Effector memory CD4-positive, alpha-beta T cell (primary cell): ENCODE measurements around the gene RPS6KB2.
"Not testable (repeated sequence)": the region's sequence is repeated elsewhere in the genome, so short reads cannot be mapped to it uniquely, and the experiment has no call there.

Source experiments
- DNase-seq, 3 donors: peaks; one replicate each; pipeline ENCODE4 v3.0.0-alpha.2; 2020
- H3K27ac ChIP-seq: 2 replicates; pipeline ENCODE4 v1.7.0; 2013; ENCODE audit warnings: mild to moderate bottlenecking, low read length, moderate library complexity; ENCODE audit not compliant: insufficient read depth, poor library complexity, severe bottlenecking
- H3K27me3 ChIP-seq: replicated peaks from 2 replicates; pipeline ENCODE4 v1.7.0; 2013; ENCODE audit warnings: mild to moderate bottlenecking, low read length; ENCODE audit not compliant: insufficient read depth, control insufficient read depth, poor library complexity, severe bottlenecking
- H3K36me3 ChIP-seq: 2 replicates; pipeline ENCODE4 v1.7.0; 2013; ENCODE audit warnings: mild to moderate bottlenecking, low read length, moderate library complexity; ENCODE audit not compliant: control insufficient read depth, insufficient read depth
- H3K4me1 ChIP-seq: 2 replicates; pipeline ENCODE4 v1.7.0; 2013; ENCODE audit warnings: low read length, mild to moderate bottlenecking; ENCODE audit not compliant: control insufficient read depth, insufficient read depth, poor library complexity, severe bottlenecking
- H3K4me3 ChIP-seq: 2 replicates; pipeline ENCODE4 v1.7.0; 2013; ENCODE audit warnings: low read length, low read depth, mild to moderate bottlenecking; ENCODE audit not compliant: insufficient read depth, poor library complexity, severe bottlenecking
- H3K9me3 ChIP-seq: 2 replicates; pipeline ENCODE4 v1.7.0; 2013; ENCODE audit warnings: mild to moderate bottlenecking, low read length, moderate library complexity; ENCODE audit not compliant: control insufficient read depth

Gene RPS6KB2

GRCh38 chr11:67455054-67455453, 26.8 kb downstream of the RPS6KB2 start, which contains the start of gene CABP4:
TSS of gene CABP4 (plus strand) at chr11:67455354. CDS start at chr11:67455424, 70 bp downstream.
- no peak within 1 kb of the TSS for H3K27ac ChIP-seq
- no peaks in the 10 kb centered on the region for H3K27me3 ChIP-seq
- H3K4me3 ChIP-seq = no peak within 1 kb of the TSS
- no peaks in the 10 kb centered on the region for H3K4me1 ChIP-seq
- DNase-seq = no peak
- no peaks in the 10 kb centered on the region for H3K36me3 ChIP-seq
- no peaks in the 10 kb centered on the region for H3K9me3 ChIP-seq

DNA sequence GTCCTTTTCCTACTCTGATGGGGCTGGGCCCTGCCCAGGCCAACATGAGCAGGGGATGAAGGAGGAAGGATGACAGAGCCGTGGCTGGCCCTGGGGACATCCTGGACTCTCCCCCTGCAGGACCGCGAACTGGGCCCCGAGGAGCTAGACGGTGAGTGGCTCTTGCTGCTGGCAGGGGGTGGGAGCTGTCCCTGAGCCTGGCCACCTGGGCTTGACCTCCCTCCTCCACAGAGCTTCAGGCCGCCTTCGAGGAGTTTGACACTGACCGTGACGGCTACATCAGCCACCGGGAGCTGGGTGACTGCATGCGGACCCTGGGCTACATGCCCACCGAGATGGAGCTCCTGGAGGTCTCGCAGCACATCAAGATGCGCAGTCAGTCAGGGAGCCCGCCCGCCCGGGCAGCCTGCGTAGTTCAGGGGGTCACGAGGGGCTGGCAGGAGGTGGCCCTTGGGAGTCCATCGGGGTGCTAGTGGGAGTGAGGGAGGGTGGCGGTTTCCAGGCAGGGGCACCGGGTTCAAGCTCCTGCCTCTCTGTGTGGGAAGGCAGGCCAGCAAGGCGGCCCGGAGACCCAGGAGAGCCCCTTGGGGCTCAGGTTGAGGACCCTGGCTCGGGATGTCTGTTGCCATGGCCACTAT, 27.9 kb downstream of the RPS6KB2 start:
- Histone ChIP-seq H3K27me3 (no peaks in the 10 kb centered on the region), H3K36me3 (no peaks in the 10 kb centered on the region), H3K4me1 (no peaks in the 10 kb centered on the region), H3K4me3 (no peak overlapping the region), H3K9me3 (no peaks in the 10 kb centered on the region), H3K27ac (no peak overlapping the region)
- no peak for DNase-seq

- no peak overlapping the region for H3K4me3 ChIP-seq
- DNase-seq = no peak
- H3K4me1 ChIP-seq = no peaks in the 10 kb centered on the region
Measured at GRCh38 chr11:67457453-67457852, 29.2 kb downstream of the RPS6KB2 start.

DNA sequence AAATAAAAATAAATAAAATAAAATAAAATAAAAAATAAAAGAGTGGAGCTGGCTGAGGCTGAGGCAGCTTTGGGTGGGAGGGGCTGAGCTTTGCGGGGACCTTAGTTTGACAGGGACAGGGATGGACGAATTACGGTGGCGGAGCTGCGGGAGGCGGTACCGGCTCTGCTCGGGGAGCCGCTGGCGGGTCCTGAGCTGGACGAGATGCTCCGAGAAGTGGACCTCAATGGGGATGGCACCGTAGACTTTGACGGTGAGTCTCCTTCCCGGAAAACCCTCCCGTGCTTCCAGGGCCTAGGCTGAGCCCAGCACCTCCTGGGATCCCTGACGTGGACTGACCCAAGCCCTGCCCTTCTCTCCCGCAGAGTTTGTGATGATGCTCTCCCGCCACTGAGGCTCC, 30.0 kb downstream of the RPS6KB2 start:
- H3K9me3 ChIP-seq = no peaks in the 10 kb centered on the region
- H3K4me3 ChIP-seq = no peak overlapping the region
- no peaks in the 10 kb centered on the region for H3K27me3 ChIP-seq
- no peak overlapping the region for H3K27ac ChIP-seq
- H3K36me3 ChIP-seq = no peaks in the 10 kb centered on the region
- no peaks in the 10 kb centered on the region for H3K4me1 ChIP-seq
- no peak for DNase-seq

More at GRCh38 chr11:67457453-67457852, 29.2 kb downstream of the RPS6KB2 start:
- Histone ChIP-seq H3K36me3 (no peaks in the 10 kb centered on the region), H3K9me3 (no peaks in the 10 kb centered on the region), H3K27me3 (no peaks in the 10 kb centered on the region), H3K27ac (no peak overlapping the region)

DNA sequence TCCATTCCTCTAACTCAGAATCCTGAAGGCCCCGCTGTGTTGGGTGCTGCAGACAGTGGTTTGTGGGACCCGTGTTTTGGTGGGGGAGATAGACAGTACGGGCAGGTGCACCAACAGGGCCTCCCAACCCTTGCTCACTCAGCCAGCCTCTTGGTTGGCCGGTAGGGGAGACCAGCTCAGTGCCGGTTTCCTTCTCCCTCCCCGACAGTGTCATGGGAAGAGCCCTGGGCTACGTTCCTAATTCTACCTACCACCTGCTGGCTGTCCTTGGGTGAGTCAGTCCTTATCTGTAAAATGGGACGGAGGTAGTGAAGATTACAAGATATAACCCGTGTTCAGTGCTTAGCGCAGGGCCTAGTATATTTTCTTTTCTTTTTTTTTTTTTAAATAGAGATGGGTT, 34.9 kb downstream of the RPS6KB2 start:
- no peaks in the 10 kb centered on the region for H3K27me3 ChIP-seq
- H3K27ac ChIP-seq = no peak overlapping the region
- H3K4me3 ChIP-seq = no peak overlapping the region
- no peaks in the 10 kb centered on the region for H3K36me3 ChIP-seq
- H3K9me3 ChIP-seq = no peaks in the 10 kb centered on the region
- no peak for DNase-seq
- H3K4me1 ChIP-seq = peaks cover 32% of the 10 kb centered on the region

GRCh38 chr11:67463680-67464410, 35.6 kb downstream of the RPS6KB2 start:
- Histone ChIP-seq H3K27ac (peak overlapping the region; percentile 86), H3K4me1 (peaks cover 38% of the 10 kb centered on the region), H3K36me3 (no peaks in the 10 kb centered on the region), H3K4me3 (peak overlapping the region; percentile 42), H3K27me3 (no peaks in the 10 kb centered on the region), H3K9me3 (no peaks in the 10 kb centered on the region)
- DNase-seq = no peak

DNA sequence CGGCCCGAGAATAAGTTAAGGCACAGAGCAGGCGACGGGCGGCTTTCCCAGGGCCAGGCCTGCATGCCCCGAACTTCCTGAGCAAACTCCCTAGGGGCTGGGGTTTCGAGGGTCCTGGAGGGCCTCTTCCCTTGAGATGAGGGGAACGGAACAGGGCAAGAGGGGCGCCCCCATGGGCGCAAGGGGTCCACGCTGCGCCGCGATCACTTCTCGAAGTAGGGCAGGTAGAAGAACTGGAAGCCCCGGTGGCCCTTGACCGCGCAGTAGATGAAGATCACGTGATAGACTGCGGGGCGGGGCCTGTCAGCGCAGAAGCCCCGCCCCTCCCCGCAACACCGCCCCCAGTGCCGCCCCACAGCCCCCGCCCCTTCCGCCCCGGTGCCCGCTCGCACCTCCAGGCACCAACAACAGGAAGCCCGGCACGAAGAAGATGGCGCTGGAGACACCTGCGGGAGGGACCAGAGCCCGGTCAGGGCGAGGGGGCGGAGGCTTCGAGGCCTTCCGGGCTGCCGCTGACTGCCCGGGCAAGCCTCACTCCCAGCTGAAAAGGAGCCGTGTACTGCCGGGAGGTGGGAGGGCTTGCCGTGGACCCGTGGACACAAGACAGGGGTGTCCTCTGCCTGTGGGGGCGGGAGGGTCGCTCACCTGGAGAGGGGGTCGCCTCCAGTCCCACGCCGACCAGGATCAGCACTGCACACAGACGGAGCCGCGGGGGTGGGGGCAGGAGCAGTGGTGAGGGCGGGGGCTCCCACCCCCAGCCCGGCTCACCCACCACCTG, 36.3 kb downstream of the RPS6KB2 start:
- peak; percentile 87 to 94 (median 92) for DNase-seq
- peak overlapping the region; percentile 86 for H3K27ac ChIP-seq

DNA sequence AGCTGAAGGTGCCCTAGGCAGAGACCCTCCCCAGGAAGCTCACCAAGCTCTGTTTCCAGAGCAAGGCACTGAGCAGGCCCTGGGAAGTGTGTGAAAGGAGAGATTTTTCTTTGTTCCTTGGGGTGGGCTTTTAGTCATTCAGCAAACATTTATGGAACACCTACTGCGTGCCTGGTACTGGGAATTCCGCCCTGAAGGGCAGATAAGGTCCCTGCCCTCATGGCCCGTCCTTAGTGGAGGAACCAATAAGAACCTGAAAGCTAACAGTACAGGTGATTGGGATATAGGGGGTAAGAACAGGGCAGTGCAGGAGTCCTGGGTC, 36.9 kb downstream of the RPS6KB2 start:
- peaks cover 42% of the 10 kb centered on the region for H3K4me1 ChIP-seq
- H3K4me3 ChIP-seq = peak overlapping the region; percentile 50
- no peak for DNase-seq
- no peaks in the 10 kb centered on the region for H3K9me3 ChIP-seq
- no peaks in the 10 kb centered on the region for H3K36me3 ChIP-seq
- H3K27ac ChIP-seq = peak overlapping the region; percentile 86
- no peaks in the 10 kb centered on the region for H3K27me3 ChIP-seq

More for the DNA sequence above, 36.3 kb downstream of the RPS6KB2 start:
- Histone ChIP-seq H3K9me3 (no peaks in the 10 kb centered on the region), H3K4me1 (peaks cover 42% of the 10 kb centered on the region), H3K27me3 (no peaks in the 10 kb centered on the region), H3K4me3 (peak overlapping the region; percentile 50), H3K36me3 (no peaks in the 10 kb centered on the region)

GRCh38 chr11:67465530-67465929, 37.2 kb downstream of the RPS6KB2 start:
- peak overlapping the region; percentile 50 for H3K4me3 ChIP-seq
- H3K27me3 ChIP-seq, DNase-seq, H3K9me3 ChIP-seq, H3K36me3 ChIP-seq: not testable (repeated sequence)
- H3K4me1 ChIP-seq = peaks cover 42% of the 10 kb centered on the region
- peak overlapping the region; percentile 86 for H3K27ac ChIP-seq

GRCh38 chr11:67466367-67466766, 38.1 kb downstream of the RPS6KB2 start:
- no peaks in the 10 kb centered on the region for H3K27me3 ChIP-seq
- peaks cover 42% of the 10 kb centered on the region for H3K4me1 ChIP-seq
- no peaks in the 10 kb centered on the region for H3K36me3 ChIP-seq
- H3K27ac ChIP-seq = peak overlapping the region; percentile 84
- no peak for DNase-seq
- no peaks in the 10 kb centered on the region for H3K9me3 ChIP-seq
- no peak overlapping the region for H3K4me3 ChIP-seq
